Neuronal stem cell (in vitro differentiated cells): Measurements from ENCODE around the gene NUP210L.
"Not testable (repeated sequence)": the region's sequence is repeated elsewhere in the genome, so short reads cannot be mapped to it uniquely, and the experiment has no call there.

Experiments
- DNase-seq: peaks from one replicate; pipeline ENCODE4 v3.0.0-alpha.2; 2013; ENCODE audit warnings: low spot score
- H2AFZ ChIP-seq: one replicate; pipeline ENCODE4 v1.6.1; 2013; ENCODE audit warnings: mild to moderate bottlenecking, low read length, inconsistent platforms
- H2AK5ac ChIP-seq: 2 replicates; pipeline ENCODE4 v1.6.1; 2013; ENCODE audit warnings: low read depth, mild to moderate bottlenecking, inconsistent platforms, low read length, moderate library complexity, mixed read lengths
- H2BK120ac ChIP-seq: 2 replicates; pipeline ENCODE4 v1.6.1; 2013; ENCODE audit warnings: low read depth, mild to moderate bottlenecking, inconsistent platforms, low read length, moderate library complexity, mixed read lengths
- H2BK12ac ChIP-seq: one replicate; pipeline ENCODE4 v1.6.1; 2013; ENCODE audit warnings: low read length, inconsistent platforms
- H2BK15ac ChIP-seq: 2 replicates; pipeline ENCODE4 v1.6.1; 2013; ENCODE audit warnings: mild to moderate bottlenecking, low read length, inconsistent platforms, mixed read lengths
- H2BK5ac ChIP-seq: one replicate; pipeline ENCODE4 v1.6.1; 2013; ENCODE audit warnings: inconsistent platforms, mild to moderate bottlenecking, low read length, moderate library complexity
- H3K14ac ChIP-seq: one replicate; pipeline ENCODE4 v1.6.1; 2013; ENCODE audit warnings: low read length, inconsistent platforms
- H3K18ac ChIP-seq: 2 replicates; pipeline ENCODE4 v1.6.1; 2013; ENCODE audit warnings: low read length, inconsistent platforms
- H3K23ac ChIP-seq: 2 replicates; pipeline ENCODE4 v1.6.1; 2013; ENCODE audit warnings: low read depth, mild to moderate bottlenecking, mixed read lengths, low read length, inconsistent platforms; ENCODE audit not compliant: poor library complexity
- H3K27ac ChIP-seq: replicated peaks from 3 replicates; pipeline ENCODE4 v1.5.1; 2013; ENCODE audit warnings: low read length, inconsistent platforms
- H3K27me3 ChIP-seq, 3 experiments: 2 replicates each; pipeline ENCODE4 v1.6.1; 2013; ENCODE audit warnings: low read length in 3 of 3, mild to moderate bottlenecking in 2 of 3, inconsistent platforms in 1 of 3, low read depth in 1 of 3, mixed read lengths in 1 of 3, moderate library complexity in 1 of 3; ENCODE audit not compliant: control insufficient read depth in 3 of 3, insufficient read depth in 3 of 3
- H3K36me3 ChIP-seq, 2 donors: replicated peaks in 1 of 2; 2 replicates each; pipeline ENCODE4 v1.6.1; 2013; ENCODE audit warnings: low read length in 2 of 2; ENCODE audit not compliant: control insufficient read depth in 2 of 2, insufficient read depth in 2 of 2
- H3K4ac ChIP-seq: 2 replicates; pipeline ENCODE4 v1.6.1; 2013; ENCODE audit warnings: inconsistent platforms, mild to moderate bottlenecking, low read length, moderate library complexity
- H3K4me1 ChIP-seq, 2 donors: 1 replicate in 1 of 2; 2 replicates in 1 of 2; pipeline ENCODE4 v1.6.1; 2013; ENCODE audit warnings: low read length in 2 of 2, low read depth in 1 of 2; ENCODE audit not compliant: control insufficient read depth in 2 of 2, insufficient read depth in 1 of 2
- H3K4me2 ChIP-seq: one replicate; pipeline ENCODE4 v1.6.1; 2013; ENCODE audit warnings: mild to moderate bottlenecking, low read length, inconsistent platforms; ENCODE audit not compliant: insufficient read depth, poor library complexity, severe bottlenecking
- H3K4me3 ChIP-seq, 2 donors: 2 replicates each; pipeline ENCODE4 v1.5.1; 2013; ENCODE audit warnings: low read length in 2 of 2, mild to moderate bottlenecking in 2 of 2, inconsistent platforms in 1 of 2, moderate library complexity in 1 of 2
- H3K79me1 ChIP-seq: one replicate; pipeline ENCODE4 v1.6.1; 2013; ENCODE audit warnings: low read depth, mild to moderate bottlenecking, inconsistent platforms, low read length, moderate library complexity
- H3K9ac ChIP-seq: one replicate; pipeline ENCODE4 v1.6.1; 2013; ENCODE audit warnings: mild to moderate bottlenecking, low read depth, low read length, inconsistent platforms; ENCODE audit not compliant: poor library complexity
- H3K9me3 ChIP-seq, 2 donors: replicated peaks in 1 of 2; 2 replicates each; pipeline versions ENCODE3 to v1.6.1; 2013; ENCODE audit warnings: low read length in 2 of 2, mild to moderate bottlenecking in 2 of 2, inconsistent platforms in 1 of 2, low read depth in 1 of 2, mixed read lengths in 1 of 2, moderate library complexity in 1 of 2; ENCODE audit not compliant: control insufficient read depth in 2 of 2, insufficient read depth in 1 of 2
- H4K8ac ChIP-seq: one replicate; pipeline ENCODE4 v1.6.1; 2013; ENCODE audit warnings: low read depth, mild to moderate bottlenecking, inconsistent platforms, low read length, moderate library complexity
- H4K91ac ChIP-seq: one replicate; pipeline ENCODE4 v1.6.1; 2013; ENCODE audit warnings: low read length, low read depth, mild to moderate bottlenecking, inconsistent platforms; ENCODE audit not compliant: poor library complexity
- WGBS, 2 donors: extraction: QIAGEN DNeasy Blood & Tissue Kit; methylation state at CpG; one replicate each; pipeline ENCODE4 v1.1.7; 2013; ENCODE audit warnings: missing lambda C conversion rate in 2 of 2, mixed read lengths in 1 of 2; ENCODE audit not compliant: insufficient read length in 2 of 2, insufficient replicate concordance in 1 of 2; ENCODE audit errors: extremely low coverage in 2 of 2; 5-methylcytosine and 5-hydroxymethylcytosine counted together

Gene NUP210L

DNA sequence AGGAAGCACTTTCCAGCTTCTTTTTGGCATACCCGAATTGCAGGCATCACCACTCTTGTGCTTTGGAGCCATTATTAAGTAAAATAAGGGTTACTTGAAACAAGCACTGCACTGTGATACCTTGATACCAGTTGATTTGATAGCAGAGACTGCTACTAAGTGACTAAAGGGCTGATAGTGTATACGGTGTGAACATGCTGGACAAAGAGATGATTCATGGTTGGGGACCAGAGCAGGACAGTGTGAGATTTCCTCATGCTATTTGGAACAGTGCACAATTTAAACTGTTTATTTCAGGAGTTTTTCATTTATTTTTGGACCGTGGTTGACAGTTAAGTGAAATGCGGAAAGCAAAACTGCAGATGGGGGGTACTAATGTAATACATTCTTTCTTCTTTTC, 154.5 kb downstream of the NUP210L start:
- H3K4me2 ChIP-seq: no peak overlapping the region
- H3K23ac ChIP-seq: no peak overlapping the region
- H3K36me3 ChIP-seq: peaks cover 3 to 4% of the 10 kb centered on the region in 2 donors
- H3K14ac ChIP-seq: no peak overlapping the region
- H4K8ac ChIP-seq: no peak overlapping the region
- H2BK5ac ChIP-seq: no peak overlapping the region
- H3K9ac ChIP-seq: no peak overlapping the region
- no peak overlapping the region for H4K91ac ChIP-seq
- DNase-seq: no peak
- no peaks in the 10 kb centered on the region for H3K27me3 ChIP-seq
- H3K4me3 ChIP-seq: no peak overlapping the region
- H3K4ac ChIP-seq: no peak overlapping the region
- H3K79me1 ChIP-seq: no peaks in the 10 kb centered on the region
- no peak overlapping the region for H2AK5ac ChIP-seq
- H2AFZ ChIP-seq: no peak overlapping the region
- H3K4me1 ChIP-seq: peaks cover 0 to 6% of the 10 kb centered on the region in 2 donors
- H2BK12ac ChIP-seq: no peak overlapping the region
- WGBS, 2 donors: no CpG with 5 or more reads among the region's 4 CpGs
- H3K9me3 ChIP-seq: peaks cover 3% of the 10 kb centered on the region in 2 donors
- H2BK15ac ChIP-seq: no peak overlapping the region
- H3K27ac ChIP-seq: no peak overlapping the region
- no peak overlapping the region for H2BK120ac ChIP-seq
- no peak overlapping the region for H3K18ac ChIP-seq

- not testable (repeated sequence) for H3K4me3 ChIP-seq, H2BK12ac ChIP-seq, H3K27ac ChIP-seq, H3K4ac ChIP-seq, H2AK5ac ChIP-seq, DNase-seq, H3K27me3 ChIP-seq, H2BK120ac ChIP-seq, H3K79me1 ChIP-seq, H2BK15ac ChIP-seq, H3K9me3 ChIP-seq, H4K91ac ChIP-seq, H3K4me2 ChIP-seq, H3K18ac ChIP-seq, H2BK5ac ChIP-seq, H3K4me1 ChIP-seq, H4K8ac ChIP-seq, H3K23ac ChIP-seq, H2AFZ ChIP-seq, H3K14ac ChIP-seq, H3K9ac ChIP-seq
- no CpG with 5 or more reads among the region's 10 CpGs for WGBS, 2 donors
- peaks cover 23 to 36% of the 10 kb centered on the region in 2 donors for H3K36me3 ChIP-seq
Observed at GRCh38 chr1:153996882-153997281, 158.0 kb downstream of the NUP210L start.

DNA sequence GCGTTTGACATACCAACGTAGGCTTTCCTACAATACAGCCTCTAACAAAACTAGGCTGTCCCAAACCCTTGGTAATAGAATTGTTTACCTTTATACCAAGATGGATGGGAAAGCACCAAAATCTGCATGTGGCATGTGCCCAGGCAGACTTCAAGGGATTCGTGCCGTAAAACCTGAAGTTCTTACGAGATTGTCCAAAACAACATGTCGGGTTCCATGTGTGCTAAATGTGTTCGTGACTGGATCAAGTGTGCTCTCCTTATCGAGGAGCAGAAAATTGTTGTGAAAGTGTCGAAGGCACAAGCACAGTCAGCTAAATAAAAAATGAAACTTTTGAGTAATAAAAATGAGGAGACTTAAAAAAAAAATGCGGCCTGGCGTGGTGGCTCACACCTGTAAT, 159.2 kb downstream of the NUP210L start:
- WGBS, 2 donors: no CpG with 5 or more reads among the region's 11 CpGs

DNA sequence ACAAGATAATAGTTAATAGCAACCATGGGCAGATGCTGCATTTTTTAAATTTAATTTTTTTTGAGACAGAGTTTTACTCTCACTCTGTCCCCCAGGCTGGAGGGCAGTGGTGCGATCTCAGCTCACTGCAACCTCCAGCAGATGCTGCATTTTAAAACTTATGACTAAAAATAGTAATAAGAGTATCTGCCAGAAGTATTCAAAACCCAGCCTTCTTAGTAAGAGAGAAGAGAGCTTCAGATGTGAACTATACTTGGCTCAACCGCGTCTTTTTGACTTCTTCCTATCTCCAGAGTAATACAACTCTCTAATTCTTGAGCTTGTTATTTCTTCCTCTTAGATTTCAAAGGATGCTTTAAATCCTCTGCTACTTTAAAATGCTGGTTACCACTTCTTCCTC, 159.7 kb downstream of the NUP210L start:
- Histone ChIP-seq H3K27me3 (no peaks in the 10 kb centered on the region), H3K4ac (no peak overlapping the region), H3K4me2 (no peak overlapping the region), H2BK120ac (no peak overlapping the region), H4K91ac (no peak overlapping the region), H3K4me1 (peaks cover 3 to 8% of the 10 kb centered on the region in 2 donors), H2BK5ac (no peak overlapping the region), H3K79me1 (peaks cover 5% of the 10 kb centered on the region), H2BK12ac (no peak overlapping the region), H3K4me3 (no peak overlapping the region), H2BK15ac (no peak overlapping the region), H3K9ac (no peak overlapping the region), H3K36me3 (peaks cover 25 to 45% of the 10 kb centered on the region in 2 donors), H3K9me3 (peaks cover 3 to 6% of the 10 kb centered on the region in 2 donors), H2AFZ (no peak overlapping the region), H3K18ac (no peak overlapping the region), H3K23ac (no peak overlapping the region), H2AK5ac (no peak overlapping the region), H3K14ac (no peak overlapping the region), H3K27ac (no peak overlapping the region), H4K8ac (no peak overlapping the region)
- no peak for DNase-seq
- WGBS, 2 donors: no CpG with 5 or more reads among the region's 3 CpGs

More for the DNA sequence above, 159.2 kb downstream of the NUP210L start:
- Histone ChIP-seq H2BK5ac (no peak overlapping the region), H2BK15ac (no peak overlapping the region), H3K4me1 (peaks cover 3 to 8% of the 10 kb centered on the region in 2 donors), H3K18ac (no peak overlapping the region), H3K27ac (no peak overlapping the region), H3K4me3 (no peak overlapping the region), H4K8ac (no peak overlapping the region), H3K27me3 (no peaks in the 10 kb centered on the region), H3K9ac (no peak overlapping the region), H3K14ac (no peak overlapping the region), H2AK5ac (no peak overlapping the region), H2BK120ac (no peak overlapping the region), H3K79me1 (peaks cover 5% of the 10 kb centered on the region), H3K4ac (no peak overlapping the region), H3K4me2 (no peak overlapping the region), H2AFZ (no peak overlapping the region), H4K91ac (no peak overlapping the region), H2BK12ac (no peak overlapping the region), H3K23ac (no peak overlapping the region), H3K9me3 (peaks cover 3 to 6% of the 10 kb centered on the region in 2 donors), H3K36me3 (peaks cover 25 to 45% of the 10 kb centered on the region in 2 donors)
- DNase-seq: no peak
